NCI-H1105 (cell line): Measurements from ENCODE around the gene SLC25A5.
"Not testable (repeated sequence)": the region's sequence is repeated elsewhere in the genome, so short reads cannot be mapped to it uniquely, and the experiment has no call there.

Experiments
- DNase-seq: peaks from one replicate; lab custom pipeline; 2025; lab: John Stamatoyannopoulos, UW

SLC25A5 gene

GRCh38 chrX:119477812-119478232 lies 9.6 kb downstream of the SLC25A5 start:
- no peak for DNase-seq

- no peak for DNase-seq
Observed at GRCh38 chrX:119478504-119478903, 10.3 kb downstream of the SLC25A5 start.

- no peak for DNase-seq
Observed at GRCh38 chrX:119479845-119480244, 11.6 kb downstream of the SLC25A5 start.

- no peak for DNase-seq
Observed at GRCh38 chrX:119481323-119481801, 13.1 kb downstream of the SLC25A5 start.

- no peak for DNase-seq
Observed at GRCh38 chrX:119482041-119482440, 13.8 kb downstream of the SLC25A5 start.

GRCh38 chrX:119482481-119483480 lies 14.5 kb downstream of the SLC25A5 start:
- DNase-seq, result peak; percentile 26

- no peak for DNase-seq
Observed at GRCh38 chrX:119486745-119487144, 18.5 kb downstream of the SLC25A5 start.

GRCh38 chrX:119487766-119488165 lies 19.5 kb downstream of the SLC25A5 start:
- not testable (repeated sequence) for DNase-seq

GRCh38 chrX:119488749-119489148 lies 20.5 kb downstream of the SLC25A5 start:
- peak; percentile 4 for DNase-seq

GRCh38 chrX:119489212-119490074 lies 21.2 kb downstream of the SLC25A5 start:
- DNase-seq, result no peak

GRCh38 chrX:119492463-119492862 lies 24.2 kb downstream of the SLC25A5 start:
- DNase-seq, result no peak

- DNase-seq, result not testable (repeated sequence)
Observed at GRCh38 chrX:119493851-119494495, 25.7 kb downstream of the SLC25A5 start.

- no peak for DNase-seq
Observed at GRCh38 chrX:119495734-119496726, 27.8 kb downstream of the SLC25A5 start.

GRCh38 chrX:119497185-119497584 lies 28.9 kb downstream of the SLC25A5 start:
- no peak for DNase-seq

GRCh38 chrX:119500061-119500800 lies 32.0 kb downstream of the SLC25A5 start:
- DNase-seq, result no peak

GRCh38 chrX:119501511-119502148 lies 33.4 kb downstream of the SLC25A5 start:
- no peak for DNase-seq

GRCh38 chrX:119502727-119503483 lies 34.7 kb downstream of the SLC25A5 start:
- peak; percentile 59 for DNase-seq

GRCh38 chrX:119503484-119503861 lies 35.2 kb downstream of the SLC25A5 start:
- DNase-seq, result peak; percentile 3

- not testable (repeated sequence) for DNase-seq
Observed at GRCh38 chrX:119505145-119505544, 36.9 kb downstream of the SLC25A5 start.
